Posterior vena cava (tissue), 2 donors: Measurements from ENCODE around the gene TAF6. TPM values are rescaled to one million over a fixed set of nuclear protein-coding genes. Genes with fewer than 3 reads are reported as not detected.

ENCODE experiments used
- DNase-seq: peaks from one replicate; pipeline ENCODE4 v3.0.0-alpha.2; 2020; ENCODE audit warnings: low spot score
- intact Hi-C, 2 donors: fragments of 100-400 bp; cut with DNase I; formaldehyde crosslinking; loops; one replicate each; pipeline versions ENCODE4 v1.14.1 to v1.14.2; 2022 to 2023
- total RNA-seq, 2 donors: library from RNA; stranded (reverse); fragmentation: NEBNext Ultra II Directional; extraction: Animal tissue kit (Norgen Biotek cat#: 25700); gene quantifications; one replicate each; pipeline ENCODE4 v1.2.1, GENCODE V29; 2021
- donor health status: DM: yes; HTN: yes; CAD: no.
- donor health status: DM: yes; HTN: yes; CAD: no.

TAF6 gene
- total RNA-seq, 2 donors from 2014 or later: 34.3 to 35.4 TPM

- intact Hi-C loops: no loop called here
- no peak for DNase-seq
Observed at GRCh38 chr7:100087055-100087750, 32.0 kb downstream of the TAF6 start.

DNA sequence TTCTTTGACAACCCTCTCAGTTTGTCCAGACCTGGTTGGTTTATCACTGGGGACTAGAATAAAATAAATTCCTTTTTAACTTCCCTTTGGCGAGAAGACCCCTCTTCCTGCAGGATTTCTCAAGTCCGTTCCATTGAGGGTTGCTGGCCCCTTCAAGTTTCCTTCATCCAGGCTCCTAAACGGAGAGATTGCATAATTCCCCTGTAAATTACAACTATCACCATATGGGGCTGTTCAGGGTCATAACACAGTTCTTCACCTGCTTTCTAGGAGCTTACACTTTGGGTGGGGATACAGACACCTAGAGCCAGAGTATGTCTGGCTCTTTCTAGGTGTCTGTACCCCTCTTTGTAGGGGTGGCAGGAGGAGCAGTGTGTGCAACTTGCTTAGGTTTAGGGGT is 33.6 kb downstream of the TAF6 start:
- intact Hi-C loops: no loop called here
- no peak for DNase-seq

DNA sequence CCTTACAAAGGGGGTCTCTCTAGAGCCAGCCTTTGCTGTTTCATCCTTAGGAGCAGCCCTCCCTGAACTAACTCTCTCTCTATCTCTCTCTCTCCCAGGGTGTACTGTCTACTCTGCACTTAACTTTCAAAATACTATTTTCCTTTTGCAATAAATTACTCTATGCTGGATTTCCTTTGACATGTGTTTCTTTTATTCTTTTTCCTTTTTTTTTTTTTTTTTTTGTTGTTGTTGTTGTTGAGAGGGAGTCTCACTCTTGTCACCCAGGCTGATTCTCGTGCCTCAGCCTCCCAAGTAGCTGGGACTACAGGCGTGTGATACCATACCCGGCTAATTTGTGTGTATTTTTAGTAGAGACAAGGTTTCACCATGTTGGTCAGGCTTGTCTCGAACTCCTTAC is 36.2 kb downstream of the TAF6 start:
- intact Hi-C loops: no loop called here

DNA sequence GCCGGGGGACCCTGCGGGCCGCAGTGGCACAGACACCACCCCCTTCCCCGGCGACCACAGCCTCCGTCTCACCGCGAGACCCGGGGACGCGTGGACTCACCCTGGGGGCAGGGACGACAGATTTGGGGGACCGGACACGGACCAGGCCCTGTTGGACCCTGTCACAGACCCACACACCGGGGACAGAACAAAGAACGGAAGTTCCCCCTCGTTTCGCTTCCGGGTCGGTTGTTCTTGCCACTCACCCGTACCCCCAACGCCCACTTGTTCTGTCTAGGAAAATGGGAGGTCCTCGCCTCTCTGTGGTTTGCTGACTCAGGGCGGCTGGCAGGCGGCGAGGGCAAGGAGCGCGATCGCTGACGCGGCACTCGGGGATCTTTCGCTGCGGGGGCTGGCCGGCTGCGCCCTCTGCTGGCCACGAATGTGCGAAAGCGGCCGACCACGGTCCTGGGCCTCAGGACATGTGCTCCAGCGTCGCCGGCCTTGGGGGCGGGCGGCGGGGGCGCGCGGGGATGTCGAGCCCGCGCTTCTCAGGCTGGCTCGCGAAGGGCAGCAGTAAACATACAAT is 37.5 kb downstream of the TAF6 start, which contains the start of gene ZNF3:
ZNF3 (minus strand) TSS at position 189 of the 568 bp plus-strand sequence. CDS start 4,366 bp downstream, outside the sequence.
- peak; percentile 100 for DNase-seq
- intact Hi-C loops: loop anchor here in 1 of 2 donors (2.0 kb wide), 1 partner anchor 31 kb away; no protein-coding TSS in a partner anchor

More for the DNA sequence above, 36.2 kb downstream of the TAF6 start:
- no peak for DNase-seq

DNA sequence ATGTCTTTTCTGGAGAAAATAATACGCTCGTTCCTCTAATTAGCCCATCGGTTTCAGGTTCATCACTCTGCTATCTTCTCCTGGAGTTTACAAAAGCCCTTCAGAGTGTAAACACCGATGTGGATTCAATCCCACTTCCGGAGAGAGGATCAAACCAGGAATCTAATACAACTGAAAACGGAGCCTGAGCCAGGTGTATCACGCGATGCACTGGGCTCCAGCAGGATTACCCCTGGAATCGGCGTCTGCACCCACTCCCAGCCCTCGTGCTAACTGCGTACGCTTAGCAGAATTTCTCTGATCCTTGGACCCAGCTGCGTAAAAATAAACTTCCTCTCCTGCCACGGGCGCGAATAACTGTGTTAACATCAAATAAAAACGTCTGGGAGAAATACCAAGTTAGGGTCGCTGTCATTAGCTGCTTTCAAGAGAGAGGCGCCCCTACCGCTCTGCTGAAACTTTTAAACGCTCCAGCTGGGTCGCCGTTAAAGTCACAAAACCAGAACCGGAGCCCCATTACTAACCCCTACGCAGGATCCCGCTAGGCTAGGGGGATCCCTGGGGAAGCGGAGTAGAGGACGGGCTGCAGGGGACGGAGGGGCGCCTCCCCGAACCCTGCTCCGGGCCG is 38.1 kb downstream of the TAF6 start:
- intact Hi-C loops: loop anchor here in 1 of 2 donors (2.0 kb wide), 1 partner anchor 30 kb away; no protein-coding TSS in a partner anchor
- DNase-seq: no peak

DNA sequence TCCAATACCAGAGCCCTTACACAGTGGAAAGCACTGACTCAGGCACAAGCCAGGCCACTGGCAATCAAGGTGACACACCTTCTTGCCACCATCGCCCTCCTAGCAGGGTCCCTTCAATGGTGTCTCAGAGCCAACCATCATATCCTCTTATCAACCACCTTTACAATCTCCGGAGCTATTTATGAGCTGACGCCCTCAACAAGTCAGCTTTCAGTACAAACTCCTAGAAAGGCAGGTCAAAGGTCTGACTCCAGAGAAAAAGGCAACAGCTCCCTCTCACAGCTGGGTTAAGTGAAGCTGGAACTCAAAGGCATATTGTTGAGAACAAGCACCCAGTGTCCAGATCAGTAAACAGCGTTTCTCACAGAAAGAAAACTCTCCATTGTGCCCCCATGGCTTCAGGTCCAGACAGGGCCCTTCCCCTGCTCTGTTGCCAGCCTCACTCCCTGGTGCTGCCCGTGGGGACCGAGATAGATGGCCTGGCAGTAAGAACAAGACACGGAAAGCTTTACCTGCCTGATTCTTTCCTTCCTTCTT is 40.1 kb downstream of the TAF6 start:
- intact Hi-C loops: no loop called here
- DNase-seq: no peak

GRCh38 chr7:100077205-100077604 is 42.0 kb downstream of the TAF6 start:
- intact Hi-C loops: no loop called here
- DNase-seq: no peak

GRCh38 chr7:100075418-100075817 is 43.7 kb downstream of the TAF6 start:
- intact Hi-C loops: no loop called here
- no peak for DNase-seq

DNA sequence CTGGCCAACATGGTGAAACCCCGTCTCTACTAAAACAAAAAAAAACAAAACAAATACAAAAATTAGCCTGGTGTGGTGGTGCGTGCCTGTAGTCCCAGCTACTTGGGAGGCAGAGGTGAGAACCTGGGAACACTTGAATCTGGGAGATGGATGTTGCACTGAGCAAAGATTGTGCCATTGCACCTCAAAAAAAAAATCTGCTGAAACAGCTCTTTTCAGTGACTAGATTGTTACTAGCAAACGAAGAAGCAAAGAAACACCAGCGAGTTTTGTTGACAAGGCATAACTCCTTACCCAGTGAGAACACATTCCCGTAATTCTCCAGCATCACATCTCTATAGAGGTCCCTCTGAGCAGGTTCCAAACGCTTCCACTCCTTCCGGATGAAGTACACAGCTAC is 44.3 kb downstream of the TAF6 start:
- intact Hi-C loops: no loop called here
- DNase-seq: no peak

DNA sequence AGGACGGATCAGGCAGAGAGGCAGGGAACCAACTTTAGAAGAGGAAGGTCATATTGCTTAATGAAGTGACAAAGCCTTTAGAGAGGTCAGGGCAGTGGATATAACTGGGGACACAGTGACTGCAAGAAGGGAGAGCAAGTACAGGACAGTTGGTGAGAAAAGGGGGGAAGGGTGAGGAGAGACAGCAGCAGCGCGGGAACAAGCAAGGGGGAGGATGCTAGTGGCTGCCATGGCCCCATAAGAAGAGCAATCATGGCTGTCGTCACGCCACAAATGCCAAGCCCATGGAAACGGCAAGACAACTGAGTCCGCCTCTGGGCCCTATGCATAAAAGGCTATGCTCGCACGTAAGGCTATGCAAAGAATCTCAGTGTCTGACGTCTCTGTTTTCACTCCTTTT is 46.7 kb downstream of the TAF6 start:
- intact Hi-C loops: no loop called here
- no peak for DNase-seq

GRCh38 chr7:100071018-100071723 is 48.0 kb downstream of the TAF6 start:
- intact Hi-C loops: no loop called here
- DNase-seq: no peak

GRCh38 chr7:100069991-100070390 is 49.2 kb downstream of the TAF6 start:
- intact Hi-C loops: loop anchor here in 1 of 2 donors (10.0 kb wide), 1 partner anchor 1315 kb away; no protein-coding TSS in a partner anchor

GRCh38 chr7:100066953-100067352 is 52.2 kb downstream of the TAF6 start:
- intact Hi-C loops: loop anchor here in 1 of 2 donors (10.0 kb wide), 1 partner anchor 1318 kb away; no protein-coding TSS in a partner anchor
- no peak for DNase-seq

More at GRCh38 chr7:100069991-100070390, 49.2 kb downstream of the TAF6 start:
- no peak for DNase-seq

DNA sequence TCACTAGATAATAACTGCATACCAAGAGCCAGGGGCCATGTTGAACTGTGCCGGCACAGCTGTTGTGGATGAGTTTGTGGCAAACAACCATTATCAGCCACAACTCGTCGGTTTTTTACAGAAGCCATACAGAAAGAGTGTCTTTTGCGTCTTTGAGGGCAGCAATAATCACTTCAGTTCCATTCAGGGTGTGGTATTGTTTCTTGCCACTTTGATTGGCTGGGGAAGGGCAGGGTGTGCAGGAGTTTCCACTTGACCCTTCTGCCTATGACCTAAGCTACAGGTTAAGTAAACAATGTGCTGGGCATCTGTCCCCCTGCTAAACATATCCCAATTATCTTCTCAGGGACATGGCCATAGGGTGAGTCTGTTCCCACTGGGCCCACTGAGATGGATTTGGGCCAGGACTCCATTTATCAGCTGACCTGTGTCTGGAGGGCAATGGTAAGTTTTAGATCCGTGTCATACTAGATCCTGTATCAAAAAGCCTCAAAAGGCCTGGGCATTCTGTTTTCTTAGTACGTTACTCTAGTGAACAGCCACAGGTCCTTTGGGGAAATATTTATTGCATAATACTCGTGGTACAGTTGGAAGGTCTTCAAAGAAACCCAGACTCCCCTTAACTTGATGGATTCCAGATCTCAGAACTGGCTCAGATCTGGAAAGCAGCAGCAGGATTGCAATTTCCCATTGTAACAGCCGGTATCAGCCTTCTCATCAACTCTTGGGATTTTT is 53.5 kb downstream of the TAF6 start:
- DNase-seq: no peak
- intact Hi-C loops: loop anchor here in 1 of 2 donors (10.0 kb wide), 1 partner anchor 1319 kb away; no protein-coding TSS in a partner anchor

DNA sequence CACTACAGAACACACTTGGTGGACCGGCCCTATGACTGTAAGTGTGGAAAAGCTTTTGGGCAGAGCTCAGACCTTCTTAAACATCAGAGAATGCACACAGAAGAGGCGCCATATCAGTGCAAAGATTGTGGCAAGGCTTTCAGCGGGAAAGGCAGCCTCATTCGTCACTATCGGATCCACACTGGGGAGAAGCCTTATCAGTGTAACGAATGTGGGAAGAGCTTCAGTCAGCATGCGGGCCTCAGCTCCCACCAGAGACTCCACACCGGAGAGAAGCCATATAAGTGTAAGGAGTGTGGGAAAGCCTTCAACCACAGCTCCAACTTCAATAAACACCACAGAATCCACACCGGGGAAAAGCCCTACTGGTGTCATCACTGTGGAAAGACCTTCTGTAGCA is 55.0 kb downstream of the TAF6 start:
- intact Hi-C loops: loop anchor here in 1 of 2 donors (10.0 kb wide), 1 partner anchor 1321 kb away; no protein-coding TSS in a partner anchor
- DNase-seq: no peak

GRCh38 chr7:100063376-100063775 is 55.8 kb downstream of the TAF6 start:
- no peak for DNase-seq
- intact Hi-C loops: loop anchor here in 1 of 2 donors (10.0 kb wide), 1 partner anchor 1321 kb away; no protein-coding TSS in a partner anchor

DNA sequence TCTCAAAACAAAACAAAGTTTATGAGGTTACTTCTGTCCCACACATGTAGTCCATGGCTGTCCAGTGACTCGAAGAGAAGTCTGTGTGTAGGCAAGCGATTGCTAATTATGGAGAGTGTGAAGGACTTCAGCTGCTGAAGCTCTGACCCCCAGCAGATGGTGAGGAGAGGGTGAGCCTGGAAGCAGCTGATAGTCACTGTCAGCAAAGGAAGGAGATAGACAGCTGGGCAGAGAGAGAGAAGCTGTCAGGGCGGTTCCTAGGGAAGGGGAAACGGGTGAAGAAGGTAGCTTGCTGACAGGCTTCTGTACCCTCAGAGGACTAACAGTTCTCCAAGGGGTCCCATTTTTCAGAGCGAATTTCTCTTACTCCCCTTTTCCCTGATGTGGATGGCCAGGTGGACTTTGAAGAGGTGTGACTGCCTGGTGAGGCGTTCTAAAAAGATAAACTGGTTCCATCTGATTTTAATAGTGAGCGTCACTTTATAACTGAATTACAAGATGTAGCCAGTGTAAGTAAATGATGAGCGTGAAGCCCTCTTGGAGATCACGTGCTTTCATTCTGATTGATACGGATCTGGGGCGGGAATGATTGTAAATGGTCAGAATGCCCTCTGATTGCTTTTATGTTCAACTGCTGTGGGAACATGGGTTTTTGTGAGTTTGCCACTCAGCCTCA is 57.5 kb downstream of the TAF6 start:
- intact Hi-C loops: loop anchor here in 1 of 2 donors (10.0 kb wide), 1 partner anchor 1323 kb away; no protein-coding TSS in a partner anchor
- no peak for DNase-seq

- intact Hi-C loops: no loop called here
- DNase-seq: no peak
Observed at GRCh38 chr7:100059251-100059739, 59.9 kb downstream of the TAF6 start.
